GM19463 (cell line): ENCODE measurements around the gene RANBP10.
A peak's percentile ranks its signal among the peaks of the same experiment; 100 is the strongest.
"Not testable (repeated sequence)": the region's sequence is repeated elsewhere in the genome, so short reads cannot be mapped to it uniquely, and the experiment has no call there.

Source experiments
- ATAC-seq: cut with Tn5 transposase; IDR thresholded peaks from one replicate; pipeline ENCODE4 v1.9.1; 2021; ENCODE audit warnings: mild to moderate bottlenecking, moderate library complexity; ENCODE audit not compliant: unreplicated experiment

RANBP10 gene

GRCh38 chr16:67719048-67719777 is 87.1 kb downstream of the RANBP10 start, which contains the start of gene GFOD2:
TSS of gene GFOD2 (minus strand) at chr16:67719316. CDS start at chr16:67685715, 33,601 bp downstream.
- ATAC-seq, result peak; percentile 84

GRCh38 chr16:67718668-67719047 is 87.7 kb downstream of the RANBP10 start:
- ATAC-seq, result no peak

GRCh38 chr16:67716097-67716496 is 90.3 kb downstream of the RANBP10 start:
- no peak for ATAC-seq

- ATAC-seq, result no peak
These were observed 91.8 kb downstream of the RANBP10 start for GRCh38 chr16:67714522-67714921.

- no peak for ATAC-seq
These were observed 92.6 kb downstream of the RANBP10 start for GRCh38 chr16:67713647-67714273.

GRCh38 chr16:67710607-67711006 is 95.8 kb downstream of the RANBP10 start:
- ATAC-seq, result no peak

GRCh38 chr16:67709050-67709449 is 97.3 kb downstream of the RANBP10 start:
- ATAC-seq, result no peak

- ATAC-seq, result no peak
These were observed 98.0 kb downstream of the RANBP10 start for GRCh38 chr16:67708368-67708771.

- ATAC-seq, result no peak
These were observed 98.6 kb downstream of the RANBP10 start for GRCh38 chr16:67707790-67708189.

- ATAC-seq, result no peak
These were observed 99.2 kb downstream of the RANBP10 start for GRCh38 chr16:67707210-67707609.

GRCh38 chr16:67704110-67704509 is 102.2 kb downstream of the RANBP10 start:
- ATAC-seq, result no peak

- no peak for ATAC-seq
These were observed 102.7 kb downstream of the RANBP10 start for GRCh38 chr16:67703626-67704025.

- ATAC-seq, result no peak
These were observed 104.2 kb downstream of the RANBP10 start for GRCh38 chr16:67702130-67702529.

GRCh38 chr16:67701420-67701819 is 104.9 kb downstream of the RANBP10 start:
- no peak for ATAC-seq

GRCh38 chr16:67699265-67699664 is 107.1 kb downstream of the RANBP10 start:
- ATAC-seq, result no peak

- ATAC-seq, result no peak
These were observed 108.8 kb downstream of the RANBP10 start for GRCh38 chr16:67697422-67698185.

- ATAC-seq, result no peak
These were observed 111.7 kb downstream of the RANBP10 start for GRCh38 chr16:67694611-67695010.

- not testable (repeated sequence) for ATAC-seq
These were observed 112.7 kb downstream of the RANBP10 start for GRCh38 chr16:67693517-67694285.

GRCh38 chr16:67685388-67686112 is 120.8 kb downstream of the RANBP10 start:
- no peak for ATAC-seq

- ATAC-seq, result no peak
These were observed 122.6 kb downstream of the RANBP10 start for GRCh38 chr16:67683767-67684166.
